OCI-LY7 (cell line): Measurements from ENCODE around the gene APEH.

ENCODE experiments used
- CTCF ChIP-seq: fragments of 200-600 bp; sonication (generic); conservative IDR thresholded peaks from 2 replicates; pipeline ENCODE4 v1.5.1; 2014; ENCODE audit warnings: mild to moderate bottlenecking, antibody characterized with exemption, low read length, moderate library complexity, mixed read lengths
- EZH2phosphoT487 ChIP-seq: fragments of 200-600 bp; sonication (generic); IDR thresholded peaks from 2 replicates; pipeline ENCODE4 v1.6.1; 2018; ENCODE audit warnings: low read depth, borderline replicate concordance, mild to moderate bottlenecking, mixed run types, antibody characterized with exemption, low read length, moderate library complexity, mixed read lengths

DNA sequence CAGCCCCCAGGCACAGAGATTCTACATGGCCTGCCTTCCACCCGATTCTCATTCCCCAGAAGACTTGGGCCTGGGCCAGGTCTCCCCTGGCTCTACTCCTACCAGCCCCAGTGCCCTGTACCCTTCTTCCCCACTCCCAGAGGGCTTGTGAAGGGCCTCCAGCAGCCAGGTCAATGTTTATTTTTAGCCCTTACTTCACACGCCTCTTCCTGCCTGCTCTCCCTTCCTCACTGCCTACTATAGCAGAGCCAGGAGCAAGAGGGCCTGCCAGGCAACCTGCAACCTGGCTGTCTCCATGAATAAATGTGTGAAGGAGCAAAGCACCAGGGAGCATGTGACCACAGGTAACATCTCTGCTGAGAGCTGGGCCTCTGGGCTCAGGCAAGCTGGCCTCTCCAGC is 26.4 kb upstream of the APEH start:
- TF ChIP-seq CTCF (no peak), EZH2phosphoT487 (no peak)
